Spinal cord (tissue), 10 donors: ENCODE results near the gene CLIC5. TPM values are rescaled to one million over a fixed set of nuclear protein-coding genes. Genes with fewer than 3 reads are reported as not detected.

Experiments used
- DNase-seq, 6 donors: peaks; one replicate each; pipeline versions ENCODE4 v3.0.0 to v3.0.0-alpha.2; 2013 to 2015; ENCODE audit warnings: low spot score in 6 of 6, low read depth in 4 of 6
- H3K27ac ChIP-seq: one replicate; pipeline ENCODE4 v1.5.1; 2013; ENCODE audit warnings: low read depth, low read length, control low read depth
- H3K27me3 ChIP-seq: one replicate; pipeline ENCODE4 v1.6.1; 2013; ENCODE audit warnings: low read length; ENCODE audit not compliant: control insufficient read depth, insufficient read depth
- H3K36me3 ChIP-seq: one replicate; pipeline ENCODE4 v1.6.1; 2013; ENCODE audit warnings: low read length; ENCODE audit not compliant: control insufficient read depth, insufficient read depth
- H3K4me1 ChIP-seq: one replicate; pipeline ENCODE4 v1.6.1; 2013; ENCODE audit warnings: low read length; ENCODE audit not compliant: control insufficient read depth, insufficient read depth
- H3K4me3 ChIP-seq: one replicate; pipeline ENCODE4 v1.5.1; 2013; ENCODE audit warnings: low read depth, low read length, control low read depth
- H3K9me3 ChIP-seq: one replicate; pipeline ENCODE4 v1.6.1; 2013; ENCODE audit warnings: low read length; ENCODE audit not compliant: control insufficient read depth, insufficient read depth
- WGBS: methylation state at CpG from one replicate; pipeline ENCODE4 v1.1.5; 2013; ENCODE audit warnings: missing lambda C conversion rate; ENCODE audit not compliant: insufficient coverage; 5-methylcytosine and 5-hydroxymethylcytosine counted together
- polyA plus RNA-seq, 2 donors: library from polyadenylated mRNA; unstranded; fragments of 120-200 nt; gene quantifications; one replicate each; pipeline ENCODE4 v1.2.1, GENCODE V29; 2013; ENCODE audit not compliant: insufficient read length in 2 of 2
- total RNA-seq, 2 donors: library from RNA; depleted of rRNA in 1 of 2; stranded (reverse); fragments of 120-200 nt in 1 of 2; fragments of >200 nt in 1 of 2; gene quantifications; one replicate each; pipeline versions ENCODE4 v1.2.3 to v1.2.4, GENCODE V29; 2013 to 2014
- donor health status: healthy.

CLIC5 gene
- total and polyA plus RNA-seq, 4 donors: 2.7 to 10.1 (median 5.8) TPM

GRCh38 chr6:45946887-45947286 is 68.8 kb downstream of the CLIC5 start:
- Histone ChIP-seq H3K9me3 (no peaks in the 10 kb centered on the region), H3K27ac (no peak overlapping the region), H3K4me3 (no peak overlapping the region), H3K36me3 (no peaks in the 10 kb centered on the region), H3K4me1 (peaks cover 4% of the 10 kb centered on the region), H3K27me3 (no peaks in the 10 kb centered on the region)
- no peak for DNase-seq
- whole genome bisulfite sequencing: 94% methylated on average over 5 of the region's 6 CpGs

- no peak overlapping the region for H3K27ac ChIP-seq
- H3K9me3 ChIP-seq: no peaks in the 10 kb centered on the region
- H3K36me3 ChIP-seq: no peaks in the 10 kb centered on the region
- no peaks in the 10 kb centered on the region for H3K27me3 ChIP-seq
- H3K4me3 ChIP-seq: no peak overlapping the region
- WGBS: no CpG with 5 or more reads among the region's 3 CpGs
- DNase-seq: peak in 1 of 6 donors; percentile 43
- peaks cover 1% of the 10 kb centered on the region for H3K4me1 ChIP-seq
These were observed 69.3 kb downstream of the CLIC5 start for GRCh38 chr6:45946352-45946751.

- Histone ChIP-seq H3K9me3 (no peaks in the 10 kb centered on the region), H3K4me1 (no peaks in the 10 kb centered on the region), H3K4me3 (no peak overlapping the region), H3K36me3 (no peaks in the 10 kb centered on the region), H3K27ac (no peak overlapping the region), H3K27me3 (no peaks in the 10 kb centered on the region)
- WGBS: 83% methylated on average over 2 of the region's 3 CpGs
- DNase-seq: no peak
These were observed 72.7 kb downstream of the CLIC5 start for GRCh38 chr6:45942953-45943352.

- no peak overlapping the region for H3K27ac ChIP-seq
- peaks cover 4% of the 10 kb centered on the region for H3K27me3 ChIP-seq
- H3K9me3 ChIP-seq: no peaks in the 10 kb centered on the region
- no peaks in the 10 kb centered on the region for H3K36me3 ChIP-seq
- H3K4me1 ChIP-seq: peaks cover 5% of the 10 kb centered on the region
- peak in 1 of 6 donors; percentile 51 for DNase-seq
- WGBS: 41% methylated on average over 6 of the region's 7 CpGs
- H3K4me3 ChIP-seq: no peak overlapping the region
These were observed 81.8 kb downstream of the CLIC5 start for GRCh38 chr6:45933855-45934254.

- no peak overlapping the region for H3K4me3 ChIP-seq
- no peak overlapping the region for H3K27ac ChIP-seq
- no peak for DNase-seq
- no peaks in the 10 kb centered on the region for H3K36me3 ChIP-seq
- WGBS: 88% methylated on average over 1 of the region's 1 CpG
- peaks cover 5% of the 10 kb centered on the region for H3K4me1 ChIP-seq
- H3K9me3 ChIP-seq: no peaks in the 10 kb centered on the region
- H3K27me3 ChIP-seq: peaks cover 4% of the 10 kb centered on the region
These were observed 84.4 kb downstream of the CLIC5 start for GRCh38 chr6:45931232-45931631.

- 10% methylated on average over 4 of the region's 7 CpGs for WGBS
- Histone ChIP-seq H3K9me3 (no peaks in the 10 kb centered on the region), H3K36me3 (no peaks in the 10 kb centered on the region), H3K4me3 (no peak overlapping the region), H3K4me1 (peaks cover 5% of the 10 kb centered on the region), H3K27me3 (peaks cover 4% of the 10 kb centered on the region), H3K27ac (no peak overlapping the region)
- peak in 4 of 6 donors; percentile 33 to 78 (median 55) for DNase-seq
These were observed 85.1 kb downstream of the CLIC5 start for GRCh38 chr6:45930420-45931040.

- peaks cover 4% of the 10 kb centered on the region for H3K27me3 ChIP-seq
These were observed 86.0 kb downstream of the CLIC5 start for GRCh38 chr6:45929421-45930361.

GRCh38 chr6:45928721-45929305 is 86.8 kb downstream of the CLIC5 start:
- Histone ChIP-seq H3K9me3 (no peaks in the 10 kb centered on the region), H3K4me1 (peaks cover 2% of the 10 kb centered on the region), H3K4me3 (no peak overlapping the region), H3K36me3 (no peaks in the 10 kb centered on the region), H3K27ac (no peak overlapping the region), H3K27me3 (peaks cover 2% of the 10 kb centered on the region)
- 98% methylated on average over 6 of the region's 11 CpGs for WGBS
- no peak for DNase-seq

More at GRCh38 chr6:45929421-45930361, 86.0 kb downstream of the CLIC5 start:
- no peak for DNase-seq
- H3K9me3 ChIP-seq: no peaks in the 10 kb centered on the region
- H3K4me3 ChIP-seq: no peak overlapping the region
- H3K27ac ChIP-seq: no peak overlapping the region
- no peaks in the 10 kb centered on the region for H3K36me3 ChIP-seq
- peaks cover 5% of the 10 kb centered on the region for H3K4me1 ChIP-seq
- 58% methylated on average over 10 of the region's 17 CpGs for WGBS

- H3K27ac ChIP-seq: no peak overlapping the region
- no peak overlapping the region for H3K4me3 ChIP-seq
- DNase-seq: no peak
- H3K36me3 ChIP-seq: no peaks in the 10 kb centered on the region
- no peaks in the 10 kb centered on the region for H3K27me3 ChIP-seq
- H3K9me3 ChIP-seq: no peaks in the 10 kb centered on the region
- 67% methylated on average over 3 of the region's 9 CpGs for WGBS
- peaks cover 1% of the 10 kb centered on the region for H3K4me1 ChIP-seq
These were observed 88.0 kb downstream of the CLIC5 start for GRCh38 chr6:45927421-45928320.
